ENCODE results near the gene APOD.

APOD gene

DNA sequence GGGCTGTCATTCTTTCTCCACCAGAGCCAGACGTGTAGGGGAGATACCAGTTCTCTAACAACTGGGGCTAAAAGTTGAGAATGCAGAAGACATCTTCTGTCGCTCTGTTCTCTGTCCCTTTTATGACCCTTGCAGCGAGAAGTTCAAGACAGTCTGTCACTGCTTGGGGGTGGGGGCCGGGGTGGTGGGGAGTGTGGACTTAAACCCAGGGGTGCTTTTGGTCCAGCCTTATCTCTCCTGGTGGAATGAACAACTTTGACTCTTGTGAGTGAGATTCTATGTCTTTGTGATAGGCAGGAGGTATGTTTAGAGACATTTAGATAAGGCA, 767 bp upstream of the APOD start:
- FAIRE-seq = no peak

DNA sequence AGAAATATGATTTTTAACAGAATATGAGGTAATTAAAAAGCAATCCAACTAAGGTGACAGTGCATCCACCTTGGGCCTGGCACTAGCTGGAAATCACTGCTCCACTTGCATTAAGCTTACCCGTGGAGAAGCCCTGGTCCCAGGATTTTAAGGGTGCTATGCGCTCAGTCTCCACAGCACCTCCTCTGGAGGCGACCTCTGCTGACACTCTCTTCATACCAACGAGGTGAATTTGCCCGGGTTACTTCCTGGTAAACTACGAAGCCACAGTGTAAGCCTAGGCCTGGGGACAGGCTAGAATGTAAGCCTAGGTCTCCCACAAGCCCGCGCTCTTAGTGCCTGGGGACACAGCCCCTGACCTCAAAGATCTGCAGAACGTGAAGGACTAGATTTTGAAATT, 793 bp downstream of the APOD start:
- FAIRE-seq = no peak

DNA sequence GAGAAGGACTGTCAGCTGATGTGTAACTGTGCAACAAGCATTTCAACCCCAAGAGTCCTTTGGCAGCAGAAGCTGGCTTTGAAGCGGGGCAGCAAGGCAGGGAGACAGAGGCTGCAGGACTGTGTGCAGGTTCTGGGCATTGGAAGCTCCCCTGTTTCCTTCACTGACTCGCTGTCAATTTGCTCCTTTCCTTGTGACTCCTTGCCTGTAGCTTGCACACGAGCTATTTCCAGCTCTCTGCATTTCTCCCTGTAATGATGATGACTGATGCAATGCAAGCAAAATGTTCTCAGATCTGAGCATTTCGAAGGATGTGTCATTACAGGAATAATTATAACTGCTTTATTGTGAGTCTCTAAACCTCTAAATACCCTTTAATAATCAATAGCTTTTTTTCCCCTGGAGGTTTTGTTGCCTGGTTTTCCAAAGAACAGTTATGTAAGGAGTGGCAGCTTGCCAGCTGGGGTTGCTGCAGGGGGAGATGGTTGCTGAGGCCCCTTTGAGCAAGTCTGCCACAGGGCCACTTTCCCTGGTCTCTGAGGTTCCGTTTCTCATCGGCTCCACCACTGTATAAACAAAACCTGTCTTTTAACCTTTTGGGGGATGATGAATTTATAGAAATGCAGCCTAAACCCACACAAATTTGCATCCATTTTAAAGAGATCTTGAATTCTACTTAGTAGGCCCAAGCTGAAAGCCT, 2.8 kb downstream of the APOD start:
- FAIRE-seq = no peak

DNA sequence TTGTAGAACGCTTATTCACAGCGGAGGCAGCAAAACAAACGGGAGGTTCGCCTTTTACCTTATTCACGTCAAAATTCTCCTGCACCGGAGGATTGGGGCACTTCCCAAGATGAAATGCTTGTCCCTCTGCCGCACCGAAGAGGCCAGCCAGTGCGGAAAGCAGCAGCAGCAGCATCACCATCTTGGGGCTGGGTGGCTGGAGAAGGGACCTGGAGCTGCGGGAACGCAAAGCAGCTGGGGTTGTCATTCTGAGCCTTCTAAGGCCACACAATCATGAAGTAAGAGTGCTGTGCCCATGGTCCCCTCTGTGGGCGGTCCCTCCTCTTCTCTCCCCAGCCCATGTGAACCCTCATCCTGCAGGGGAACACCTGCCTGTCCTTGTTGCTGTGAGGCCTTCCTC, 4.5 kb downstream of the APOD start:
- no peak for FAIRE-seq

DNA sequence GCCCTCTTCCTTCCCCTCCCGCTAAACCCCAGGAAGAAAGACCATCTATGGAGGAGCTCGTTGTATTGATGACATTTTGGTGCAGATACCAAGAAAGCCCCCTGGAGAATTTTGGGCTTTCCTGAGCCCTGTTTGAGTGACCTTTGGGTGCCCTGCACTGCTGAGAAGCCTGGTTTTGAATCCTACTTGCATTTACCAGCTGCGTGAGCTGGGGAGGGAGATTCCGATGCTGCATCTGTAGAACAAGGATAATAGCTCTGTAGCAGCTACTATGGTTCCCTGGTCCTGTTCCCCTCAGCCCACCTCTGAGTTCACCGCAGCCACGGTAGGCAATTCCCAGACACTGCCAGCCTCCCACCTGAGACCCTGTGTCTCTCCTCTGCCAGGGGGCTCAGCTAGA, 5.2 kb downstream of the APOD start:
- FAIRE-seq = no peak

DNA sequence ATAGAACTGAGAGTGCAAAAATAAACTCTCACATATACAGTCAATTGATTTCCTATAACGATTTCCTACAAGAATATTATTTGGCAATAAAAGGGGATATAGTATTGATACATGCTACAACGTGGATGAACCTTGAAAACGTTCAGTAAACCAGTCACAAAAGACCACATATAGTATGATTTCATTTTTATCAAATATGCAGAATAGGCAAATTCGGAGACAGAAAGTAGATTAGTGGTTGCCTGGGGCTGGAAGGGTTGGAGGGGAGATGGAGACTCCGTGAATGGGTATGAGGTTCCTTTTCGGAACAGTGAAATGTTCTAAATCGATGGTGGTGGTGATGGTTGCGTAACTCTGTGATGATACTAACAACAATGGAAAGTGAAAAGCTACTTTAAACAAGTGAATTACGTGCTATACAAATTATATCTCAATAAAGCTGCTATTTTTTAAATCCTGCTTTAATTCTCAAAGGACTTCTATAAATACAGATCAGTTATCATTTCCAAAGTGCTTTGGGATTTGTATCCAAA, 6.0 kb downstream of the APOD start:
- FAIRE-seq = no peak

DNA sequence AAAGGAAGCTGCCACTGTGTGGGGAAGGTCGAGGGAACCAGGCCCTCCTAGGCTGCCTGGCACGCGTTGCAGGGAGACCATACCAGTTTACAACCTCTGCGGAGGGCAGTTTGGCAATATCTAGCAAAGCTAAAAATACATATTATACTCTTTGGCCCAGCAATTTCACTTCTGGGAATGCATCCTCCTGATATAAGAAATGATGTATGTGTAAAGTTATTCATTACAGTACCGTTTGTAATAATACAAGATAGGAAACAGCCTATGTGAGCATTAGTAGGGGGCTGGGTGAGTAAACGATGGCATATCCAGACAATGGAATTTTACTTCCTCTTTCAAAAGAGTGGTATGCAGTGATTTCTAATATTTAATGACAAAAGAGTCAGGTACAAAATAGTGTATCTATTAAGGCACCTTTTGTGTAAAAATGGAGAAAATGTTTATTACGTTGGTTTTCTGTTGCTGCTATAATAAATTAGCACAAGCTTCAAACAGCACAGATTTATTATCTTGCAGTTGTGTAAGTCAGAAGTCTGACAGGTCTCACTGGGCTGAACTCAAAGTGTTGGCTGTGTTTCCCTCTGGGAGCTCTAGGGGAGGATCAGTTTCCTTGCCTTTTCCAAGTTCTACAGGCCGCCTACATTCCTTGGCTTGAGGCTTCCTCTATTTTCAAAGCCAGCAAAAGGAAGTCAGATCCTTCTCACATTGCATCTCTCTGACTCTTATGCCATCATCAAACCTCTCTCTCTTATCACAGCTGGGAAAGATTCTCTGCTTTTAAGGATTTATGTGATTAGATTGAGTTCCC, 9.0 kb downstream of the APOD start:
- no peak for FAIRE-seq

DNA sequence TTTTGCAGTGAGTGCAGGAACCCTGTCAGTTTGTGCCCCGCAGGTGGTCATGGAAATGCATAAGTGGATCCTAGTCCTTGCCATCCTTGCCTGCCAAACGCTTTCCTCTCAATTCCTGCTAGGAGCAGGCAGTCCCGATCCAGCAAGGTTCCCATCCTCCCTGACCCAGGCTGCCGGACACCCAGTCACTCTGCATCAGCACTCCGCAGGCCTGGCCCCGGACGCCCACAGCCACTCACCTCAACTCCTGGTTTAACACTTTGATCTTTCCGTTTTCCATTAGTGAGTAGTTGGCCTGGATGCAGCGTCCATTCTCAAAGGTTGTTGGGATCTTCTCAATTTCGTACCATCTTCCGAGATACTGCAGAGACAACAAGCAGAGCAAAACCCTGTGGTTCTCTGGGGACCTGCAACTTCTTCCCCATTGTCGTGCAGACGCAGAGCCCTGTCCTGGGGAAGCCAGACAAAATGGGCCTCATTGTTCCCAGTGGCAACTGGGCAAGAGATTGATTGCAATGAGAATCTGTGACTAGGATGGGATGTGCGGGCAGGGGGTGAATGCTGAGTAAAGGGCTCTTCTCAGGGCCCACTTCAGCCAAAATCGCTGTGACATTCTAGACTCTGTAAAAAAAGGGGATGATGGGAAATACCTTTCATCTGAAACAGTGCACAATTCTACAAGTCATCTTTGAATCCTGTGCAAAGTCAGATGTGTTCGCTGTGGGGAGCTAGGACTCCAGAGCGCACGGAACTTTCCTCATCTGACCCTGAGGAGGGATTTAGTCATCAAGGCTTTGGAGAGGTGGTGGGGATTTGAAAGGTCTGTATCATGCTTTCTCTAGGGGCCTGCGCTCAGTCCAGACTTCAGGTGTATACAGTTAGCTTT, 9.9 kb downstream of the APOD start:
- FAIRE-seq = no peak

DNA sequence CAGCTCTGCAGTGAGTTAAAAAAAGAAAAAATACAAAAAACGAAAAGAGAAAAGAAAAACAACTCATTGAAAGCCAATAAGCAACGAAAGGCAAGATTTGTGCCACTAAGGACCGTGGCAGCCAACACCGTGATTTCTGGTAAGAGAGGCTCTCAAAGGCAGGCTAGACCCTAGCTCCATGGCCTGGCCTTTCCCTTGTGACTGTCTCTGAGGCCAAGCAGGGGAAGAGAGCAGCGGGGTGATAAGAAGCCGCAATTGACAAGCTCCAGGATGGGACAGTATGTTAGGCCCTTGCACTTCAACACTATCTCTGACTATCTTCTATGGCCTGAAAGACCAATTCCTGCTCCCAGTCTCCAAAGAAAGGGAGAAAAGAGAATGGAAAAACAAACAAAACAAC, 12.4 kb downstream of the APOD start:
- FAIRE-seq = no peak

DNA sequence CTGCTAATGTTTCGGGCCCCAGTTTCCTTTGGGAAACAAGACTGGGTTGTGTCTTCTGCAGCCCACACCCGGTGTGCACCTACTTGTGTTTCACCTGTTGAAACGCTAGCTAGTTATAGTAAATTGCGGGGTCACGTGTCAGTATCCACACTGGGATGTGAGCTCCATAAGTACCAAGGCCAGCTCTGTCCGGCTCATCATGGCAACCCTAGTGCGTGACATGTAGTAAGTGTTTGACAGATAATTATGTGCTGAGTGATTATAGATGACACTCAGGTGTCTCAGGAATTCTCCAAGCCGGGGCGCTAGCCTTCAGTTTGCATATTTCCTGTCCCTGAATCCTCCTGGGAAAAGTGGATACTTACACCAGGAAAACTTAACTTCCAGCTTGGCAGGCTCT, 12.8 kb downstream of the APOD start:
- no peak for FAIRE-seq

DNA sequence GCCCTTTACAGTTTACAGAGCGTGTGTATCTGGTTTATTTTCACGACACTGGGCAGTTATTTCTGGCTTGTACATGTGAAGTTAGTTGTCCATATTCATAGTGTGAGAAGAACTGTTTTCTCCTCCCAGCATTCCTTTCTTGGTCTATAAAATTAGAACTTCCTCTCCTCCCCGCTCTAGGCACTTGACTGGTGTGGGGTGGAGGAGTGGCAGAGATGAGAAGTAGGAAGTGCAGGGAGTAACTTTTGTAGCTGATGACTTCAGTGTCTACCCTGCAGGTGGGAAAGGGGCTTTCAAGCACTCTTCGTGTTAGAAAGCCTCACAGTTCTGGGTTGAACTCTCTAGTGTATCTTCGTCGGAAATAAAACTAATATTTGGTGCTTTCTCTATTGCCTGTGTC, 13.4 kb downstream of the APOD start:
- FAIRE-seq = no peak

DNA sequence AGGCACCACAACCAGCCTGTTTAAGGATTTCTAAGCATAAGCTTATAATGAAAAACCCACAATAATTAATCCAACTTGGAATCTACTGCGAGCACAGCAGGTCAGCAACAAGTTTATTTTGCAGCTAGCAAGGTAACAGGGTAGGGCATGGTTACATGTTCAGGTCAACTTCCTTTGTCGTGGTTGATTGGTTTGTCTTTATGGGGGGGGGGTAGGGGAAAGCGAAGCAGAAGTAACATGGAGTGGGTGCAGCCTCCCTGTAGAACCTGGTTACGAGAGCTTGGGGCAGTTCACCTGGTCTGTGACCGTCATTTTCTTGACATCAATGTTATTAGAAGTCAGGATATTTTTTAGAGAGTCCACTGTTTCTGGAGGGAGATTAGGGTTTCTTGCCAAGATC, 15.1 kb downstream of the APOD start:
- no peak for FAIRE-seq

DNA sequence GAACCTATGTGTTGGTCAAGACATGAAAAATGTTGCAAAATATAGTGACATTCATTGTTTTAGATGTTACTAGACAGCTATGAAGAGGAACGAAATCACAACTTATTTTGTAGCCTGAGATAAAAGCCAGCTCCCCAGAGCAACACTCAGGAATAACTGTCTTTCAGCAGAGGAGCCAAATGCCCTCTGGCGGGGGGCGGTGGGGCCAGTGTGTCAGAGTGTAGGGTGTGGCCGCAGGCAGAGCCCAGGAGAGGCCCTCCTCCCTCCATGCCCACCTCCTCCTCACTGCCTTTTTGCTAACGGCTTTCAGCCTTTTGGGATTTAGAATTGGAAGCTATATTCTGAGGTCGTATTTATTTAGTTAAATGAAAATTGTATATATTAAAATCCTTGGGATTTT, 16.9 kb downstream of the APOD start:
- no peak for FAIRE-seq

DNA sequence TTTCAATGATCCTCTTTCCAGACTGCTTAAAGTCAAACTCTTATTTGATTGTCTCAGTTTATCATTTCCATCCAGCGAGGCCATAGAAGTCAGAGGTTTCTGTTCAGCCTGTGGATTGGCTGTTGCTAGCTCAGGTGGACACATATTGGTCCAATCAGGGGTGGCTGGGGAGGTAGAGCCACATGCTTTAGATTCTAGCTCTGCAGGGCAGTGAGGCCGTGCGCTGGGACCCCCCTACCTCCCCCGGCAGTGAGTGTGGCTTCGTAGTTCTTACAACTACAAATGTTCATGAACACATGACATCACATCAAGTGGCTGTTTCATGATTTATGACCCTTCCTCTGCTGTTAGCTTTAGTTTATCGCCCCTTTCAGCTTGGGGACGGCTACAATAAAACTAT, 18.0 kb downstream of the APOD start:
- FAIRE-seq = no peak

DNA sequence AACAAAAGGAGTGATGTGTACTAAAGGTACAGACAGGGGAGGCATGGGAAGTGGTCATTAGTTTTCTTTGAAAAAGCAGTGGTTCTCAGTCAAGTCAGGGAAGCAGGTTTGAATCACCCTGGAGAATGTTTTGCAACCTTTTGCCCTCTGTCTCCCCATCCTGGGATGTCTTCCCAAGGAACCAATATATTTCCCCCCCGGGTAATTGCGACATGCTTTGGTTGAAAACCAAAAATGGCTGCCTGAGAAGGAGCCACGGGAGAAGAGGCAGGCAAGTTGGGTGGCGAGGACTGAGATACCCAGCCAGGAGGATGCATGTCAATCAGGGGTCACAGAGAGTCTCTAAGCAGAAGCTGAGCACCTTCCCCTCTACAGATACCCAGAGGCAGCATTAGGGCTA, 20.4 kb downstream of the APOD start:
- FAIRE-seq = no peak

DNA sequence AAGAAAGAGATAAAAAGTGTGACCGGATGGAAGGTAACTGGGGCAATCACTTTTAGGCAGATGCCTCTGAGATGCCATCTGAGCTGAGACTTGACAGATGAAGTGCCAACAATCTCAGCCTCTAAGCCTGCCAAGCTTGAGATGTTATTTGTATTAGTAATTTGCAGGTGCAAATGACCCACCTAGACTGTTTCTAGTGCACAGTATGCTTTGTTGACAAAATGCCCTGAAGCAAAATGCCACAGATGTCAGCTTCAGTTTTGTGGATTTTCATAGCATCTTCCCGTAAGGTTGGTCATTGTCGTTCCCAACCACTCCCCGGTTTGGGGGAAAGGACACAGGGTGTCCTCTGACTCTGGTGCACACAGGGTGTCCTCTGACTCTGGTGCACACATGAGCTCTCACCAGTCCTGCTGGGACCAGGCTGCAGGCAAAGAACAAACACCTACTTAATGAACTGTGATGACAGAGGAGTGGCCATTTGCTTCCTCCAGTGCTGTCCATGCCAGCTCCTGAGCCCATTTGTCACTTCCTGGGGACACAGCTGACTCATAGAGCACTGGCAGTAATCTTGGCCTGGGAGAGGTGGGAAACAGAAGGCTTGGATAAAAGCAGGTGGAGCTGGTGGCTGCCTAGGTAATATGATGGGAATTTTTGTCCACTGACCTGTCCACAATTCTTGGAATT, 23.9 kb downstream of the APOD start:
- FAIRE-seq = no peak

DNA sequence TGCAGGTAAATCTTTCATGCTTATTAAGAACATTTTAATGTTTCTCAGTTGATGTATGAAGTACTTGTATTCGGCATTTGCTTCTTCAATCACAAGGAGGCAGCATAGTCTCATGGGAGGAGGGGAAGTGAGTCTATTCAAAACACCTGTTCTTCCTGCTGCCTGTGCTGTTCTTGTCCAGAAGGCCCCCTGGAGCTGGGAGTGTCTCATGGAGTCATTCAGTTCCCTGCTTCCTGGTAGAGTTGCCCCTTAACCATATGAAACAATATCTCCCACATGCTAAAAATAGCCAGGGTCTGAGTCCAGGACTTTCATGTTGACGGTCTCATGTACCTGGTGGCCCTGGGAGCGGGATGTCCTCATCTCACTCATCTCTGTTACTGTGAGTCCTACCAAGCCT, 25.1 kb downstream of the APOD start:
- FAIRE-seq = no peak

DNA sequence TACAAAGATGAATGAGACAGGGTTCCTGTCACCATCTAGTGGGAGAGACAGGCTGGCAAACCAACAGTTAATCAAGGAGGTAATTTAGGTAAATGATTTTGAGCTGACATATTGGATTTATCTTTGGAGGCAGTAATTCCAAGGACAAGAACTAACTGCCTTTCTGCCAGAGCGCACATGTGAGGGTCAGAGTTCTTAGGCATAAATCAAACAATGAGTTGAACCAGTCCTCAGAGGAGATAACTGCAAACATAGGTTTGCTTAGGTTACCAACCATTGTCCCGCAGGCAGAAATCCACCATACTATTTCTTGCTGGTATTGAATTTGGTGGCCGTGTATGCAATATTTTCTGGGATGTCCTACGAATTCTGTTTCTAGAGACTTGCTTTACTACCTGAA, 26.4 kb downstream of the APOD start:
- FAIRE-seq = no peak

DNA sequence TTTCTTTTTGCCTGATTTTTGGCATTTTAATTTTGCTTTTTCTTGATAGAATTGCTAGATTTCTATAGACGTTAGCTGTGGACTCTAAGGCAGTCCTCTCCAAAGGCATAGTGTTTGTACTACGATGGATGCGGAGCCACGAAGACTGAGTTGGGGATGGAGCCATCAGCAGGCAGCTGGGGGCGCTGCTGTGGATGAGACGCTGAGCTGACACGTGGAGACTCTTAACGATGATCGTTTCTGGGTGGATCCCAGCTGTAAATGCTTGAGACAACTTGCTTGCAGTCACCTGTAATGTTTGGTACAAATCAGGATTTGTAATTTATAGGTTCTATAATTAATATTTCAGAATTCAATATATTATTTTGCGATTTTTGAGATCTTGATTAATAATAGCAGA, 27.4 kb downstream of the APOD start:
- FAIRE-seq = no peak

DNA sequence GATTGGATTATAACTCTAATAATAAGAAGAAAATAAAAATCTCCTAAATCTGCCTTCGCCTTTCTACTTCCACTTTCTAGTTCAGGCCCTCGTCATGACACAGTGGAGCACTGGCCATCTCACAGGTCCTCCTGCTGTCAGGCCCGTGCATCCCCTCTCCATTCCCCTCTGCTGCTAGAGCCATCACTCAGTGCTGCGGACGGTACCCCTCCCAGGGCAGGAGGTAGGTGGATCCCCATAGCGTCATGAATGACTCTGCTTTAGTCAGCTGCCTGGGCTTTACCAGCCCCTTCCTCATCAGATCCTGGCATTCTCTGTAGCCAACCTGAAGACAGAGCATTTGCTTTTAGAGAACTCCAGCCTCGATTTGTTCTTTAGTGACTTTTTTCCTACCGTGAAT, 28.6 kb downstream of the APOD start:
- FAIRE-seq = no peak

DNA sequence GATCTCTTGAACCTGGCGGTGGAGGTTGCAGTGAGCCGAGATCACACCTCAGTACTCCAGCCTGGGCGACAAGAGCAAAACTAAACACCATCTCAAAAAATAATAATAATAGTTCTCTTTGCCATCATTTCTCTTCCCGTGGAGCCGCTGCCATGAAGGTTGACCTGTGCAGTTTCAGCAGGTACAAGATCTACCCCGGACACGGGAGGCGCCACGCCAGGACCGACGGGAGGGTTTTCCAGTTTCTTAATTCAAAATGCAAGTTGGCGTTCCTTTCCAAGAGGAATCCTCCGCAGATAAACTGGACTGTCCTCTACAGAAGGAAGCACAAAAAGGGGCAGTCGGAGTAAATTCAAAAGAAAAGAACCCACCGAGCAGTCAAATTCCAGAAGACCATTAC, 29.3 kb downstream of the APOD start:
- no peak for FAIRE-seq

DNA sequence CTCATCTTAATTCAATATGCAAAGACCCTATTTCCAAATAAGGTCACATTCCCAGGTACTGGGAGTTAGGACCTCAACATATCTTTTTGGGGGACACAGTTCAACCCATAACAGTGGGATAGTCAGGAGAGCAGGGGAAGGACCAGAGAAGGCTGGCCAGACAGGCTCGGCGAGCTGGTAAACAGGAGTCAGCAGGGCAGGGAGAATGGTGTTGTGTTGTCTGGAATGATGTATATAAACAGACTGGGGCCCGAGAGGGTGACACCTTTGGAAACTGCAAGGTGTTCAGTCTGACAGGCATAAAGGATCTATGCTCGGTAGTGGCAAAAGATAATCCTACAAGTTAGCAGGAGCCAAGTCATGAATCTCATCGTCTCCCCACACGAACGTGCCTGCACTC, 30.5 kb downstream of the APOD start:
- FAIRE-seq = no peak

DNA sequence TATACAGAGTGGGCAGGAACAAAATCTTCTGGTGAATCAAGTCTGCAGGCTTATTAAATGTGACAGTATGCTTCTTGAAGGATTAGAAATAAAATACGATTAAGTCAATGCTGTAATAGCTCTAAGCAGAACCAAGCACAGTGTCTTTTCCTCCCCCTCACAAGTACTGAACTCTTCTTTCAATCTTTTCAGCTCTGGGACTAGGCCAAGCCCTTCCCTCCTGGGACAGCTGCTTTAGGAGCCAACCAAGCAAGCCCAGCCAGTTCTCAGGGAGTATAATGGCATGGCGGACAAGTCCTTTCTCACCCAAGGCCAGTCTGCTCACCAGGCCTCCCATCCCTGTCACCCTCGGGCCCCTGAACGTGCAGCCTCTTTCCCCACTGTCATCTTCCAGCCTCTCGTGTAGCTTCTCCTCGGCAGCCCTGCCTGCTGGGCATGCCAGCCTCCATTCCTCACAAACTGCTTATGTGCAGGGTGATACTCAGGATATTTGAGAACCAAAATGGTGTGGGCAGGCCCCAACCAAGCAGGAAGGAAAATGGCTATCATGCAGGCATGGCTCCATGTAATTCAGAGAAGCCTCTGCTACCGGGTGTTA, 32.3 kb downstream of the APOD start:
- no peak for FAIRE-seq
